ENCODE results near the gene RHOU.
A peak's percentile ranks its signal among the peaks of the same experiment; 100 is the strongest.
"Not testable (repeated sequence)": the region's sequence is repeated elsewhere in the genome, so short reads cannot be mapped to it uniquely, and the experiment has no call there.

RHOU gene

GRCh38 chr1:228734881-228735801, at the start of gene RHOU:
Gene RHOU, plus strand, starts transcription at chr1:228735479. Its CDS starts 264 bp downstream, at chr1:228735743.
- H3K4me3 ChIP-seq (ENCODE audit: low read length) = peak within 1 kb of the TSS; percentile 44
- TF ChIP-seq ZNF274 (IDR thresholded peaks at IDR 0.05; ENCODE audit: low read depth, low read length) = no peak

- no peak for TF ChIP-seq ZNF274 (IDR thresholded peaks at IDR 0.05; ENCODE audit: low read depth, low read length)
- H3K4me3 ChIP-seq (ENCODE audit: low read length) = no peak overlapping the region
Observed at GRCh38 chr1:228687587-228687986, 47.7 kb upstream of the RHOU start.

GRCh38 chr1:228689255-228689654, 46.0 kb upstream of the RHOU start:
- no peak for TF ChIP-seq ZNF274 (IDR thresholded peaks at IDR 0.05; ENCODE audit: low read depth, low read length)
- H3K4me3 ChIP-seq (ENCODE audit: low read length) = no peak overlapping the region

- TF ChIP-seq ZNF274 (IDR thresholded peaks at IDR 0.05; ENCODE audit: low read depth, low read length) = no peak
- H3K4me3 ChIP-seq (ENCODE audit: low read length) = no peak overlapping the region
Observed at GRCh38 chr1:228691211-228691610, 44.1 kb upstream of the RHOU start.

- no peak for TF ChIP-seq ZNF274 (IDR thresholded peaks at IDR 0.05; ENCODE audit: low read depth, low read length)
- no peak overlapping the region for H3K4me3 ChIP-seq (ENCODE audit: low read length)
Observed at GRCh38 chr1:228691926-228692325, 43.4 kb upstream of the RHOU start.

- H3K4me3 ChIP-seq (ENCODE audit: low read length) = not testable (repeated sequence)
Observed at GRCh38 chr1:228694447-228694846, 40.8 kb upstream of the RHOU start.

- no peak for TF ChIP-seq ZNF274 (IDR thresholded peaks at IDR 0.05; ENCODE audit: low read depth, low read length)
- no peak overlapping the region for H3K4me3 ChIP-seq (ENCODE audit: low read length)
Observed at GRCh38 chr1:228695015-228695955, 40.0 kb upstream of the RHOU start.

- no peak overlapping the region for H3K4me3 ChIP-seq (ENCODE audit: low read length)
- no peak for TF ChIP-seq ZNF274 (IDR thresholded peaks at IDR 0.05; ENCODE audit: low read depth, low read length)
Observed at GRCh38 chr1:228697207-228698016, 37.9 kb upstream of the RHOU start.

- no peak overlapping the region for H3K4me3 ChIP-seq (ENCODE audit: low read length)
Observed at GRCh38 chr1:228698017-228698329, 37.3 kb upstream of the RHOU start.

GRCh38 chr1:228702433-228702832, 32.8 kb upstream of the RHOU start:
- no peak for TF ChIP-seq ZNF274 (IDR thresholded peaks at IDR 0.05; ENCODE audit: low read depth, low read length)

More at GRCh38 chr1:228698017-228698329, 37.3 kb upstream of the RHOU start:
- TF ChIP-seq ZNF274 (IDR thresholded peaks at IDR 0.05; ENCODE audit: low read depth, low read length) = no peak

GRCh38 chr1:228706305-228706704, 29.0 kb upstream of the RHOU start:
- TF ChIP-seq ZNF274 (IDR thresholded peaks at IDR 0.05; ENCODE audit: low read depth, low read length) = no peak
- no peak overlapping the region for H3K4me3 ChIP-seq (ENCODE audit: low read length)

More at GRCh38 chr1:228702433-228702832, 32.8 kb upstream of the RHOU start:
- no peak overlapping the region for H3K4me3 ChIP-seq (ENCODE audit: low read length)

GRCh38 chr1:228717081-228717480, 18.2 kb upstream of the RHOU start:
- no peak for TF ChIP-seq ZNF274 (IDR thresholded peaks at IDR 0.05; ENCODE audit: low read depth, low read length)
- H3K4me3 ChIP-seq (ENCODE audit: low read length) = no peak overlapping the region

GRCh38 chr1:228721407-228721806, 13.9 kb upstream of the RHOU start:
- no peak overlapping the region for H3K4me3 ChIP-seq (ENCODE audit: low read length)
- no peak for TF ChIP-seq ZNF274 (IDR thresholded peaks at IDR 0.05; ENCODE audit: low read depth, low read length)

- no peak for TF ChIP-seq ZNF274 (IDR thresholded peaks at IDR 0.05; ENCODE audit: low read depth, low read length)
- H3K4me3 ChIP-seq (ENCODE audit: low read length) = no peak overlapping the region
Observed at GRCh38 chr1:228723287-228723686, 12.0 kb upstream of the RHOU start.
